ENCODE results near the gene EIF4B. TPM values are rescaled to one million over a fixed set of nuclear protein-coding genes. Genes with fewer than 3 reads are reported as not detected.

The EIF4B gene
- total and polyA plus RNA-seq, 2 of the 13 experiments (the other 11 are each of a cell fraction or from before 2014, with no cell fraction given), result 416 to 548 TPM

DNA sequence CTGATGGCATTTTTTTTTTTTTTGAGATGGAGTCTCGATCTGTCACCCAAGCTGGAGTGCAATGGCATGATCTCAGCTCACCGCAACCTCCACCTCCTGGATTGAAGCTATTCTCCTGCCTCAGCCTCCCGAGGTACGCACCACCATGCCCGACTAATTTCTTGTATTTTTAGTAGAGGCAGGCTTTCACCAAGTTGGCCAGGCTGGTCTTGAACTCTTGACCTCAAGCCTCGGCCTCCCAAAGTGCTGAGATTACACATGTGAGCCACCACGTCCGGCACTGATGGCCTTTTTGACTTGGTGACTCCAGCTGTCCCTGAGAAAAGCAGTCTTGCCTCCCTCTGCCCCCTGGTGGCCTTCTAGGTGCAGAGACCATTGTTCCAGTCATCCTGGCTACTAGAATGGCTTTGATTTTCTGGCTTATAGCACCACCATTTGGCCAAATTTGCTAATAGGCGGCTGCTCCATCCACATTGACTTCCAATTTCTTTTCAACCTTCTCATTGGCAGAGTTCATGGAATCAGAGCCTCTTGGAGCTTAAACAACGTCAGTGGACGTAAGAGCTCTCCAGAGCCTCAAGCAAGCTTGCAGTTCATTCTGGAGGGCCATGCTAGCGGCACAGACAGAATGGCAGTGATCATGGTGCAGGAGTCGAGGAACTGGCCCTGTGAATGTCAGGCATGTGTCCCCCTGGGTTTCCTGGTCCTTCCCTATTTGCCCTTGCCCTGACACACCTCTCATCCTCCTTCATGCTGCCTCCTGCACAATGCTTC, 25.4 kb upstream of the EIF4B start (continued):
- TF ChIP-seq XRCC5 (optimal IDR thresholded peaks at IDR 0.05; ENCODE audit: low read length), result peak; percentile 87
- TF ChIP-seq, protein P1, sequence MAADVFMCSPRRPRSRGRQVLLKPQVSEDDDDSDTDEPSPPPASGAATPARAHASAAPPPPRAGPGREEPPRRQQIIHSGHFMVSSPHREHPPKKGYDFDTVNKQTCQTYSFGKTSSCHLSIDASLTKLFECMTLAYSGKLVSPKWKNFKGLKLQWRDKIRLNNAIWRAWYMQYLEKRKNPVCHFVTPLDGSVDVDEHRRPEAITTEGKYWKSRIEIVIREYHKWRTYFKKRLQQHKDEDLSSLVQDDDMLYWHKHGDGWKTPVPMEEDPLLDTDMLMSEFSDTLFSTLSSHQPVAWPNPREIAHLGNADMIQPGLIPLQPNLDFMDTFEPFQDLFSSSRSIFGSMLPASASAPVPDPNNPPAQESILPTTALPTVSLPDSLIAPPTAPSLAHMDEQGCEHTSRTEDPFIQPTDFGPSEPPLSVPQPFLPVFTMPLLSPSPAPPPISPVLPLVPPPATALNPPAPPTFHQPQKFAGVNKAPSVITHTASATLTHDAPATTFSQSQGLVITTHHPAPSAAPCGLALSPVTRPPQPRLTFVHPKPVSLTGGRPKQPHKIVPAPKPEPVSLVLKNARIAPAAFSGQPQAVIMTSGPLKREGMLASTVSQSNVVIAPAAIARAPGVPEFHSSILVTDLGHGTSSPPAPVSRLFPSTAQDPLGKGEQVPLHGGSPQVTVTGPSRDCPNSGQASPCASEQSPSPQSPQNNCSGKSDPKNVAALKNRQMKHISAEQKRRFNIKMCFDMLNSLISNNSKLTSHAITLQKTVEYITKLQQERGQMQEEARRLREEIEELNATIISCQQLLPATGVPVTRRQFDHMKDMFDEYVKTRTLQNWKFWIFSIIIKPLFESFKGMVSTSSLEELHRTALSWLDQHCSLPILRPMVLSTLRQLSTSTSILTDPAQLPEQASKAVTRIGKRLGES (CRISPR knock-in tag; IDR thresholded peaks at IDR 0.05; ENCODE audit: borderline replicate concordance), result no peak
- TF ChIP-seq, protein P2, sequence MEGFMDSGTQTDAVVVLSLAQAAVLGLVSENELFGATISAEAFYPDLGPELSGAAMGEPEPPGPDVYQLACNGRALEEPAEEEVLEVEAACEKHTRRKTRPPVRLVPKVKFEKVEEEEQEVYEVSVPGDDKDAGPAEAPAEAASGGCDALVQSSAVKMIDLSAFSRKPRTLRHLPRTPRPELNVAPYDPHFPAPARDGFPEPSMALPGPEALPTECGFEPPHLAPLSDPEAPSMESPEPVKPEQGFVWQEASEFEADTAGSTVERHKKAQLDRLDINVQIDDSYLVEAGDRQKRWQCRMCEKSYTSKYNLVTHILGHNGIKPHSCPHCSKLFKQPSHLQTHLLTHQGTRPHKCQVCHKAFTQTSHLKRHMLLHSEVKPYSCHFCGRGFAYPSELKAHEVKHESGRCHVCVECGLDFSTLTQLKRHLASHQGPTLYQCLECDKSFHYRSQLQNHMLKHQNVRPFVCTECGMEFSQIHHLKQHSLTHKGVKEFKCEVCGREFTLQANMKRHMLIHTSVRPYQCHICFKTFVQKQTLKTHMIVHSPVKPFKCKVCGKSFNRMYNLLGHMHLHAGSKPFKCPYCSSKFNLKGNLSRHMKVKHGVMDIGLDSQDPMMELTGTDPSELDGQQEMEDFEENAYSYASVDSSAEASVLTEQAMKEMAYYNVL (CRISPR knock-in tag; IDR thresholded peaks at IDR 0.05; ENCODE audit: borderline replicate concordance), result peak; percentile 69; the same call in 1 of the 2 replicates
- TF ChIP-seq ZNF605 (CRISPR knock-in tag; IDR thresholded peaks at IDR 0.05), result peak; percentile 85; the same call in 1 of the 2 replicates
- TF ChIP-seq EP300 (IDR thresholded peaks at IDR 0.05; ENCODE audit: low read depth in 2 of 2, low read length in 2 of 2), result 0 out of 4 replicates have a peak, but pooled peaks of 1 of the 2 experiments have one; percentile 28
- TF ChIP-seq EP300 (CRISPR knock-in tag; IDR thresholded peaks at IDR 0.05; ENCODE audit: borderline replicate concordance), result peak; percentile 11; the same call in 1 of the 2 replicates
- no peak for TF ChIP-seq ZNF256 (CRISPR knock-in tag; conservative IDR thresholded peaks at IDR 0.05)
- TF ChIP-seq ZNF282 (IDR thresholded peaks at IDR 0.05; ENCODE audit: partially characterized antibody), result no peak
- TF ChIP-seq, protein P3, sequence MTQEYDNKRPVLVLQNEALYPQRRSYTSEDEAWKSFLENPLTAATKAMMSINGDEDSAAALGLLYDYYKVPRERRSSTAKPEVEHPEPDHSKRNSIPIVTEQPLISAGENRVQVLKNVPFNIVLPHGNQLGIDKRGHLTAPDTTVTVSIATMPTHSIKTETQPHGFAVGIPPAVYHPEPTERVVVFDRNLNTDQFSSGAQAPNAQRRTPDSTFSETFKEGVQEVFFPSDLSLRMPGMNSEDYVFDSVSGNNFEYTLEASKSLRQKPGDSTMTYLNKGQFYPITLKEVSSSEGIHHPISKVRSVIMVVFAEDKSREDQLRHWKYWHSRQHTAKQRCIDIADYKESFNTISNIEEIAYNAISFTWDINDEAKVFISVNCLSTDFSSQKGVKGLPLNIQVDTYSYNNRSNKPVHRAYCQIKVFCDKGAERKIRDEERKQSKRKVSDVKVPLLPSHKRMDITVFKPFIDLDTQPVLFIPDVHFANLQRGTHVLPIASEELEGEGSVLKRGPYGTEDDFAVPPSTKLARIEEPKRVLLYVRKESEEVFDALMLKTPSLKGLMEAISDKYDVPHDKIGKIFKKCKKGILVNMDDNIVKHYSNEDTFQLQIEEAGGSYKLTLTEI (CRISPR knock-in tag; conservative IDR thresholded peaks at IDR 0.05), result no peak
- TF ChIP-seq MAZ (IDR thresholded peaks at IDR 0.05; ENCODE audit: borderline replicate concordance, low read depth, low read length), result peak; percentile 33; the same call in 1 of the 2 replicates
- peak; percentile 53; the same call in 1 of the 2 replicates for TF ChIP-seq MAZ (CRISPR knock-in tag; IDR thresholded peaks at IDR 0.05; ENCODE audit: low read depth)
- TF ChIP-seq, protein P4, sequence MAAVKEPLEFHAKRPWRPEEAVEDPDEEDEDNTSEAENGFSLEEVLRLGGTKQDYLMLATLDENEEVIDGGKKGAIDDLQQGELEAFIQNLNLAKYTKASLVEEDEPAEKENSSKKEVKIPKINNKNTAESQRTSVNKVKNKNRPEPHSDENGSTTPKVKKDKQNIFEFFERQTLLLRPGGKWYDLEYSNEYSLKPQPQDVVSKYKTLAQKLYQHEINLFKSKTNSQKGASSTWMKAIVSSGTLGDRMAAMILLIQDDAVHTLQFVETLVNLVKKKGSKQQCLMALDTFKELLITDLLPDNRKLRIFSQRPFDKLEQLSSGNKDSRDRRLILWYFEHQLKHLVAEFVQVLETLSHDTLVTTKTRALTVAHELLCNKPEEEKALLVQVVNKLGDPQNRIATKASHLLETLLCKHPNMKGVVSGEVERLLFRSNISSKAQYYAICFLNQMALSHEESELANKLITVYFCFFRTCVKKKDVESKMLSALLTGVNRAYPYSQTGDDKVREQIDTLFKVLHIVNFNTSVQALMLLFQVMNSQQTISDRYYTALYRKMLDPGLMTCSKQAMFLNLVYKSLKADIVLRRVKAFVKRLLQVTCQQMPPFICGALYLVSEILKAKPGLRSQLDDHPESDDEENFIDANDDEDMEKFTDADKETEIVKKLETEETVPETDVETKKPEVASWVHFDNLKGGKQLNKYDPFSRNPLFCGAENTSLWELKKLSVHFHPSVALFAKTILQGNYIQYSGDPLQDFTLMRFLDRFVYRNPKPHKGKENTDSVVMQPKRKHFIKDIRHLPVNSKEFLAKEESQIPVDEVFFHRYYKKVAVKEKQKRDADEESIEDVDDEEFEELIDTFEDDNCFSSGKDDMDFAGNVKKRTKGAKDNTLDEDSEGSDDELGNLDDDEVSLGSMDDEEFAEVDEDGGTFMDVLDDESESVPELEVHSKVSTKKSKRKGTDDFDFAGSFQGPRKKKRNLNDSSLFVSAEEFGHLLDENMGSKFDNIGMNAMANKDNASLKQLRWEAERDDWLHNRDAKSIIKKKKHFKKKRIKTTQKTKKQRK (IDR thresholded peaks at IDR 0.05; ENCODE audit: low read length), result no peak; the same call in 1 of the 2 replicates
- no peak for TF ChIP-seq ZFYVE20 (CRISPR knock-in tag; IDR thresholded peaks at IDR 0.05; ENCODE audit: borderline replicate concordance, low read depth)
- TF ChIP-seq ZNF263 (CRISPR knock-in tag; IDR thresholded peaks at IDR 0.05), result no peak
- 0 out of 2 replicates have a peak, but pooled peaks have one; percentile 44 for TF ChIP-seq ZNF235 (CRISPR knock-in tag; IDR thresholded peaks at IDR 0.05; ENCODE audit: borderline replicate concordance)
- TF ChIP-seq KAT8 (CRISPR knock-in tag; IDR thresholded peaks at IDR 0.05), result peak; percentile 80
- TF ChIP-seq KDM2A (CRISPR knock-in tag; IDR thresholded peaks at IDR 0.05; ENCODE audit: borderline replicate concordance, low read depth), result peak; percentile 65; the same call in 1 of the 2 replicates
- no peak for TF ChIP-seq IKZF1 (IDR thresholded peaks at IDR 0.05)
